B cell (primary cell): ENCODE results near the gene GALNT4. TPM values are rescaled to one million over a fixed set of nuclear protein-coding genes. Genes with fewer than 3 reads are reported as not detected.

Experiments used
- ATAC-seq: fragments of 200-7000 bp; cut with Tn5 transposase; one replicate; pipeline ENCODE4 v1.10.0; 2021; ENCODE audit warnings: low read depth, mild to moderate bottlenecking, moderate number of reproducible peaks, moderate library complexity
- CTCF ChIA-PET: fragments of 350-600 bp; sonication (Branson Sonifier 250); formaldehyde crosslinking; loops from one replicate; lab custom pipeline; 2021; ENCODE audit warnings: antibody characterized with exemption, inconsistent platforms; lab: Charles Lee
- POLR2A ChIA-PET: fragments of 350-600 bp; sonication (Branson Sonifier 250); formaldehyde crosslinking; loops from one replicate; lab custom pipeline; 2021; ENCODE audit warnings: antibody characterized with exemption; lab: Charles Lee
- DNase-seq: peaks from one replicate; pipeline ENCODE4 v3.0.0; 2013
- H2AFZ ChIP-seq: 2 replicates; pipeline ENCODE4 v1.6.1; 2012; ENCODE audit warnings: mild to moderate bottlenecking, low read depth, low read length; ENCODE audit not compliant: insufficient read depth, poor library complexity, severe bottlenecking
- H3K27ac ChIP-seq, 2 donors: 1 replicate in 1 of 2; 2 replicates in 1 of 2; pipeline ENCODE4 v1.5.1; 2012 to 2013; ENCODE audit warnings: low read length in 2 of 2, mild to moderate bottlenecking in 2 of 2, moderate library complexity in 1 of 2
- H3K27me3 ChIP-seq, 4 experiments: fragments of 200-600 bp in 1 of 4; sonication (generic) in 1 of 4; replicated peaks in 1 of 4; 1 replicate in 2 of 4; 2 replicates in 2 of 4; pipeline versions ENCODE4 v1.6.1 to v1.7.0; 2013 to 2016; ENCODE audit warnings: low read length in 3 of 4, mild to moderate bottlenecking in 2 of 4, mixed read lengths in 1 of 4, moderate library complexity in 1 of 4; ENCODE audit not compliant: insufficient read depth in 4 of 4, control insufficient read depth in 3 of 4; ENCODE audit errors: control extremely low read depth in 1 of 4
- H3K36me3 ChIP-seq, 2 experiments: replicated peaks in 1 of 2; 1 replicate in 1 of 2; 2 replicates in 1 of 2; pipeline versions ENCODE4 v1.6.1 to v1.7.1; 2013; ENCODE audit warnings: low read length in 1 of 2; ENCODE audit not compliant: insufficient read depth in 2 of 2, control insufficient read depth in 1 of 2; ENCODE audit errors: control extremely low read depth in 1 of 2, extremely low read depth in 1 of 2
- H3K4me1 ChIP-seq, 2 donors: fragments of 200-600 bp in 1 of 2; sonication (generic) in 1 of 2; 1 replicate in 1 of 2; 2 replicates in 1 of 2; pipeline versions ENCODE4 v1.5.1 to v1.6.1; 2013 to 2017; ENCODE audit warnings: low read length in 2 of 2; ENCODE audit not compliant: control insufficient read depth in 2 of 2, insufficient read depth in 2 of 2
- H3K4me2 ChIP-seq: replicated peaks from 2 replicates; pipeline ENCODE3; 2012; ENCODE audit warnings: mild to moderate bottlenecking, low read depth, low read length; ENCODE audit not compliant: poor library complexity, severe bottlenecking
- H3K4me3 ChIP-seq, 5 experiments: fragments of 200-600 bp in 1 of 5; sonication (generic) in 1 of 5; 1 replicate in 3 of 5; 2 replicates in 2 of 5; pipeline versions ENCODE4 v1.5.1 to v1.7.0; 2011 to 2016; ENCODE audit warnings: low read length in 4 of 5, mild to moderate bottlenecking in 4 of 5, low read depth in 2 of 5, control low read depth in 1 of 5, moderate library complexity in 1 of 5; ENCODE audit not compliant: insufficient read depth in 1 of 5; ENCODE audit errors: control extremely low read depth in 1 of 5, extremely low read depth in 1 of 5
- H3K79me2 ChIP-seq: fragments of 200-600 bp; sonication (generic); one replicate; pipeline ENCODE4 v1.6.0; 2016; ENCODE audit warnings: low read length; ENCODE audit not compliant: control insufficient read depth, insufficient read depth
- H3K9ac ChIP-seq: fragments of 200-600 bp; sonication (generic); 2 replicates; pipeline ENCODE4 v1.6.1; 2017; ENCODE audit warnings: mild to moderate bottlenecking, low read length, moderate library complexity
- H3K9me3 ChIP-seq, 3 donors: one replicate each; pipeline versions ENCODE4 v1.6.1 to v1.7.1; 2013; ENCODE audit warnings: low read length in 2 of 3; ENCODE audit not compliant: control insufficient read depth in 2 of 3, insufficient read depth in 1 of 3; ENCODE audit errors: control extremely low read depth in 1 of 3
- H4K20me1 ChIP-seq: 2 replicates; pipeline ENCODE4 v1.6.0; 2012; ENCODE audit warnings: mild to moderate bottlenecking, low read length; ENCODE audit not compliant: insufficient read depth, control insufficient read depth, poor library complexity, severe bottlenecking
- H3K27ac Mint-ChIP-seq: one replicate; pipeline ENCODE4 v1.8.0; 2021; ENCODE audit warnings: mixed read lengths
- H3K27me3 Mint-ChIP-seq: one replicate; pipeline ENCODE4 v1.8.0; 2021; ENCODE audit warnings: mixed read lengths
- H3K4me1 Mint-ChIP-seq: one replicate; pipeline ENCODE4 v1.8.0; 2021; ENCODE audit warnings: mixed read lengths
- H3K4me3 Mint-ChIP-seq: one replicate; pipeline ENCODE4 v1.8.0; 2021; ENCODE audit warnings: mixed read lengths
- H3K9me3 Mint-ChIP-seq: one replicate; pipeline ENCODE4 v1.8.0; 2022; ENCODE audit warnings: mixed read lengths; ENCODE audit not compliant: insufficient read depth
- CTCF ChIP-seq: fragments of 200-600 bp; IDR thresholded peaks from one replicate; pipeline ENCODE4 v1.8.0; 2022; ENCODE audit warnings: antibody characterized with exemption, mild to moderate bottlenecking
- EZH2 ChIP-seq: IDR thresholded peaks from 2 replicates; pipeline ENCODE4 v1.6.1; 2012; ENCODE audit warnings: borderline replicate concordance, low read depth, mild to moderate bottlenecking, moderate library complexity, low read length; ENCODE audit not compliant: insufficient read depth, poor library complexity, severe bottlenecking
- WGBS: methylation state at CpG from one replicate; pipeline ENCODE4 v1.1.5; 2013; ENCODE audit warnings: missing lambda C conversion rate; ENCODE audit not compliant: insufficient coverage; 5-methylcytosine and 5-hydroxymethylcytosine counted together
- intact Hi-C: fragments of 100-400 bp; cut with micrococcal nuclease; formaldehyde crosslinking; loops from one replicate; pipeline ENCODE4 v1.10.0; 2022
- polyA plus RNA-seq: library from polyadenylated mRNA; depleted of rRNA; stranded (reverse); fragments of >200 nt; gene quantifications from 2 replicates; pipeline ENCODE4 v1.2.3, GENCODE V29; 2012
- total RNA-seq, 2 donors: library from RNA; stranded (reverse); fragments of 120-200 nt in 1 of 2; gene quantifications; 1 replicate in 1 of 2; 2 replicates in 1 of 2; pipeline versions ENCODE4 v1.2.3 to v1.2.4, GENCODE V29; 2013 to 2022

GALNT4 gene
- total and polyA plus RNA-seq, 2 donors (not counting 1 experiment from before 2014, with no cell fraction given): 4.9 to 10.3 TPM

DNA sequence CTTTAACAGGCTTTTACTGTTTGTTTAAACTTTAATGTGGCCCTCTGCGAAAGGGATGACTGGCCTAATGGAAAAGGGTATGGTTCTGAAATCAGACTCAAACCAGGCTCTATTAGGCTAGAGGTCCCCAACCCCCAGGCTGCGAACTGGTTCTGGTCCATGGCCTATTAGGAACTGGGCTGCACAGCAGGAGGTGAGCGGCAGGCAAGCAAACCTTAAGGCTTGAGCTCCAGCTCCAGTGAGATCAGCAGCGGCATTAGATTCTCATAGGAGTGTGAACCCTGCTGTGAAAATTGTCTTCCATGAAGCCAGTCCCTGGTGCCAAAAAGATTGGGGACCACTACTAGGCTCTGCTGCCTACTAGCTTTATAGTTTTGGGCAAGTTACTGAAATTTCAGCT, 11.1 kb downstream of the GALNT4 start:
- H3K9me3 ChIP-seq: no peaks in the 10 kb centered on the region
- H3K36me3 ChIP-seq: peaks cover 0 to 6% of the 10 kb centered on the region in 2 experiments
- Mint-ChIP-seq H3K27ac (no peak overlapping the region), H3K4me1 (peaks cover 12% of the 10 kb centered on the region), H3K4me3 (no peak overlapping the region), H3K27me3 (no peaks in the 10 kb centered on the region), H3K9me3 (no peaks in the 10 kb centered on the region)
- H3K4me3 ChIP-seq: no peak overlapping the region
- H3K4me2 ChIP-seq: no peak overlapping the region
- ATAC-seq (no peak), DNase-seq (no peak)
- no peak overlapping the region for H3K27ac ChIP-seq
- CTCF ChIA-PET: interaction anchor here (0.6 to 1.3 kb wide), 4 partner anchors 9 to 463 kb away, joined by 3 to 5 read pairs (median 4); no protein-coding TSS in a partner anchor
- H3K9ac ChIP-seq: no peak overlapping the region
- H3K27me3 ChIP-seq: no peaks in the 10 kb centered on the region
- no peak overlapping the region for H2AFZ ChIP-seq
- 95% methylated on average over 4 of the region's 4 CpGs for WGBS
- H3K79me2 ChIP-seq: peaks cover 49% of the 10 kb centered on the region
- POLR2A ChIA-PET: no interaction called here
- TF ChIP-seq CTCF: no peak
- intact Hi-C loops: no loop called here
- H3K4me1 ChIP-seq: peaks cover 12 to 15% of the 10 kb centered on the region in 2 donors
- no peaks in the 10 kb centered on the region for H4K20me1 ChIP-seq

DNA sequence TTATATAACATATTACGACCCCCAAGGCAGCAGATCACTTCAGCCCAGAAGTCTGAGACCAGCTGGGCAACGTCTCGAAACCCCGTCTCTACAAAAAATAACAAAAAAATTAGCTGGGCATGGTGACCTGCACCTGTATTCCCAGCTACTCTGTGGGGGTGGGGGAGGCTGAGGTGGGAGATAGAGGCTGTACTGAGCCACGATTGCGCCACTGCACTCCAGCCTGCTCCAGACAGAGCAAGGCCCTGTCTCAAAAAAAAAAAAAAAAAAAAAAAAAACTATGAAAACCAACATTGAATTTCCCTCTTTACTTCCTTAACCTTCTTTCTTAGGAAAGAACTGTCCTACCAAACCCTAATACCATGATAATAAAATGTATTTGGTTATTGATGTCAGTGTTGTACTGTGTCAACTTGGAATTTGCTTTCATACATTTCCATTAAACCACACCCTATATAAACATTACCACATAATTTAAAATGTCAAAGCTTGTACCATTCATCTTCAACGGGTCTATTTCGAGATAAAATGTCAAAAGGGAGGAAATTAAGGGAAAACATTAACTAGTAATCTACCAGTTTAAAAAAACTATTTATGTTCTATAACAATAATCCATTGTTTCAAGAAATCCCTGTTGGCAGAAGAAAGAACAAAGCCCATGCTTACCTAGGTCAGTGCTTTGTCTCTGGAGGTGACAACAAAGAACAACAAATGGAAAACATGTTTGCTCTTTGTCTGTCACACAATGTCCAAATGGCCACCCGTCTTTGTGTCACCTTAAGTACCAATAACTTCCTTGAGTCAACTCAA, 17.4 kb downstream of the GALNT4 start:
- intact Hi-C loops: no loop called here
- DNase-seq: no peak
- no peaks in the 10 kb centered on the region for H3K4me1 ChIP-seq
- no peaks in the 10 kb centered on the region for H3K9me3 ChIP-seq
- peaks cover 30% of the 10 kb centered on the region for H3K79me2 ChIP-seq
- Mint-ChIP-seq H3K27ac (no peak overlapping the region), H3K27me3 (no peaks in the 10 kb centered on the region), H3K4me1 (peaks cover 1% of the 10 kb centered on the region), H3K9me3 (no peaks in the 10 kb centered on the region), H3K4me3 (no peak overlapping the region)
- no peak overlapping the region for H2AFZ ChIP-seq
- H3K9ac ChIP-seq: no peak overlapping the region
- H3K27ac ChIP-seq: no peak overlapping the region
- ATAC-seq: no peak
- ChIA-PET POLR2A (no interaction called here), CTCF (no interaction called here)
- no CpG with 5 or more reads among the region's 9 CpGs for WGBS
- no peaks in the 10 kb centered on the region for H4K20me1 ChIP-seq
- no peak overlapping the region for H3K4me2 ChIP-seq
- no peak for TF ChIP-seq CTCF
- no peak for TF ChIP-seq EZH2
- no peaks in the 10 kb centered on the region for H3K27me3 ChIP-seq
- H3K4me3 ChIP-seq: no peak overlapping the region
- H3K36me3 ChIP-seq: peaks cover 0 to 6% of the 10 kb centered on the region in 2 experiments
